ENCODE measurements around the gene TAOK3. TPM values are rescaled to one million over a fixed set of nuclear protein-coding genes. Genes with fewer than 3 reads are reported as not detected.
A peak's percentile ranks its signal among the peaks of the same experiment; 100 is the strongest.

The TAOK3 gene
- total and polyA plus RNA-seq, 2 donors (not counting 3 experiments of a cell fraction or from before 2014, with no cell fraction given) = 11.3 to 23.1 TPM

DNA sequence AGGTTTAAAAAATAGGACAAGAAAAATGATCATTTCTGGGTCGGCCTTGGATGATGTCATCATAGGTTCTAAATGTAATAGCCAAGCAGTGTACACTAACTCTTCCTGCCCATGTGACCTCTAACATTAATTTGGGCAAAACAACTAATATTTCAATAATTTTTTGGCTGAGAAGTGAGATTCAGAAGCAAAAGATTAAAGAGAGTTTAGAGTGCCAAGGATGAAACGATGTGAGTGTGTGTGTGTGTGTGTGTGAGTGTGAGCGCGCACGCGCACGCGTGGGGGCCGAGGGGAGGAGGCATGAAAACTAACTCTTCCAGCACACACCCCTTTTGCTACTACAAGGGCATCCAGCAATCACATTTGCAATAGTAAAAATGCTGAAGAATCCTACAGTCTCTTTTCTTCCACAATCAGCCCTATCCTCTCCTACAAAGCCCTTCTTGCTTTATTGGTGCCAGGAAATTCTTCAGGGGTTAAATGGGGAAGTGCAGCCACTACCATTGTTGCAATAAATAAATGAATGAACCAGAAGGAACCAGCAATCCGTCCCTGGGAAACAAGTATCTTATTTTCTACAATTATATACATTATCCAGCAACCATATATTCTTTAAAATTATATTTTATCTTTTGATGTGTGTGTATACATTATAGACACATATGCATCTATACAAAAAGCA, 183.9 kb downstream of the TAOK3 start:
- BruUV-seq (replicated peaks) = no TSS peak
- H2AFZ ChIP-seq (ENCODE audit: low read depth, low read length) = no peak overlapping the region
- no peaks in the 10 kb centered on the region for H3K36me3 ChIP-seq (ENCODE audit: control insufficient read depth in 2 of 2, extremely low read depth in 1 of 2, insufficient read depth in 2 of 2, low read length in 2 of 2)
- peaks cover 35% of the 10 kb centered on the region for H3K4me1 ChIP-seq (ENCODE audit: control insufficient read depth, extremely low read depth, insufficient read depth, low read length)
- TF ChIP-seq, protein P1, sequence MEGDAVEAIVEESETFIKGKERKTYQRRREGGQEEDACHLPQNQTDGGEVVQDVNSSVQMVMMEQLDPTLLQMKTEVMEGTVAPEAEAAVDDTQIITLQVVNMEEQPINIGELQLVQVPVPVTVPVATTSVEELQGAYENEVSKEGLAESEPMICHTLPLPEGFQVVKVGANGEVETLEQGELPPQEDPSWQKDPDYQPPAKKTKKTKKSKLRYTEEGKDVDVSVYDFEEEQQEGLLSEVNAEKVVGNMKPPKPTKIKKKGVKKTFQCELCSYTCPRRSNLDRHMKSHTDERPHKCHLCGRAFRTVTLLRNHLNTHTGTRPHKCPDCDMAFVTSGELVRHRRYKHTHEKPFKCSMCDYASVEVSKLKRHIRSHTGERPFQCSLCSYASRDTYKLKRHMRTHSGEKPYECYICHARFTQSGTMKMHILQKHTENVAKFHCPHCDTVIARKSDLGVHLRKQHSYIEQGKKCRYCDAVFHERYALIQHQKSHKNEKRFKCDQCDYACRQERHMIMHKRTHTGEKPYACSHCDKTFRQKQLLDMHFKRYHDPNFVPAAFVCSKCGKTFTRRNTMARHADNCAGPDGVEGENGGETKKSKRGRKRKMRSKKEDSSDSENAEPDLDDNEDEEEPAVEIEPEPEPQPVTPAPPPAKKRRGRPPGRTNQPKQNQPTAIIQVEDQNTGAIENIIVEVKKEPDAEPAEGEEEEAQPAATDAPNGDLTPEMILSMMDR (IDR thresholded peaks at IDR 0.05; ENCODE audit: extremely low read depth in 1 of 2, insufficient read depth in 1 of 2, low read depth in 1 of 2, low read length in 2 of 2) = no peak
- TF ChIP-seq JUN (IDR thresholded peaks at IDR 0.05; ENCODE audit: borderline replicate concordance, insufficient read depth, insufficient read length, low read depth) = peak; percentile 42
- no peaks in the 10 kb centered on the region for H3K9me1 ChIP-seq (replicated peaks; ENCODE audit: control insufficient read depth, extremely low read depth, insufficient read depth, low read length)
- CTCF ChIA-PET = no interaction called here
- peak overlapping the region; percentile 77 for H3K4me2 ChIP-seq (ENCODE audit: insufficient read depth, low read length)
- no peaks in the 10 kb centered on the region for H3K79me2 ChIP-seq (ENCODE audit: control insufficient read depth, insufficient read depth, low read length)
- FAIRE-seq (no peak), DNase-seq (ENCODE audit: low read depth, low spot score) (peak; percentile 30)
- POLR2A ChIA-PET = no interaction called here
- no peak overlapping the region for H3K27ac ChIP-seq (ENCODE audit: insufficient read depth, low read depth, low read length)
- peak overlapping the region; percentile 57 for H3K9ac ChIP-seq (replicated peaks; ENCODE audit: extremely low read depth, insufficient read depth, low read length)
- no peak overlapping the region for H3K4me3 ChIP-seq (replicated peaks in 1 of 3; ENCODE audit: insufficient read depth in 1 of 3, low read depth in 1 of 3, low read length in 3 of 3)
- no peaks in the 10 kb centered on the region for H4K20me1 ChIP-seq (replicated peaks; ENCODE audit: control insufficient read depth, extremely low read depth, insufficient read depth, low read length)
- intact Hi-C loops (cut with micrococcal nuclease) (no loop called here), dilution Hi-C loops (cut with MboI; ENCODE audit: extremely low pct_ligation_motif_present, low sequenced_read_pairs) (no loop called here)
- no peaks in the 10 kb centered on the region for H3K9me3 ChIP-seq (replicated peaks; ENCODE audit: control insufficient read depth, insufficient read depth, low read length)
- H3K27me3 ChIP-seq (ENCODE audit: control insufficient read depth in 2 of 2, insufficient read depth in 2 of 2, low read length in 2 of 2) = no peaks in the 10 kb centered on the region

DNA sequence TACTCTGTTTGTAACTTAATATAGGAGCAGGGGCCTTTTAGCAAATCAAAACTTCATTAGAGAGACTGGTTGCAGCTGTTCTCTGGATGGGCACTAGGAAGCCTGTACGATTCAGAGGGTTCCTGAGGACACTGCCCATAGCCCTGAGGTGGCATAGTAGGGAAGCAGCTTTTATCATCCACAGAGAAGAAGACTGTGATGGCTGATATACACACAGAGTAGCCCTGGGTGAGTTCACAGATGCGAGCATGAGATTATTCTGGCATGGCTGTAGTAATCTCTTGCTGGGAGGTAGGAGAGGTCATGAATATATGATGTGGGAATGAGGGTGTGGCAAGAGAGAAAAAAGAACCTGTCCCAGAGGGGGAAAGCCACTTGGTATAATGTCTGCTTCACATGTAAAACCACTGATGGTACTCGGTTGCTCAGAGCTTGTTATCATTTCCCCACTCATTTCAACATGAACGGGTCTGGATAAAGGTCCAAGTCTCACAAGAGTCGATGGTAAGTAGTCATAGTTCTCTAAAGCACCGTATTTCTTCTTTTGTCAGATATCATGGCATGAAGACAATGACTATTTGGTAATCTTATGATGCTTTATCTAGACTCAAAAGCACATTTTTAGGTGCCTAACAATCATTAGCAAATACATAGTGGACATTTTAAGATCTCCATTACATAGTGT, 184.8 kb downstream of the TAOK3 start:
- dilution Hi-C loops (cut with MboI; ENCODE audit: extremely low pct_ligation_motif_present, low sequenced_read_pairs) = no loop called here

More for the DNA sequence above, 184.8 kb downstream of the TAOK3 start:
- H3K9ac ChIP-seq (replicated peaks; ENCODE audit: extremely low read depth, insufficient read depth, low read length) = no peak overlapping the region
- H3K4me1 ChIP-seq (ENCODE audit: control insufficient read depth, extremely low read depth, insufficient read depth, low read length) = peaks cover 42% of the 10 kb centered on the region
- ChIA-PET POLR2A (no interaction called here), CTCF (interaction anchor here (1.0 kb wide), 1 partner anchor 188 kb away, joined by 6 read pairs; the partner anchor contains the start of gene SUDS3)
- no peaks in the 10 kb centered on the region for H3K9me3 ChIP-seq (replicated peaks; ENCODE audit: control insufficient read depth, insufficient read depth, low read length)
- FAIRE-seq = no peak
- TF ChIP-seq POLR2AphosphoS5 (IDR thresholded peaks at IDR 0.05; ENCODE audit: insufficient read depth, low read depth, low read length) (no peak), FOS (IDR thresholded peaks at IDR 0.05; ENCODE audit: borderline replicate concordance, insufficient read depth, low read length) (no peak), MYC (IDR thresholded peaks at IDR 0.05; ENCODE audit: low read depth, low read length) (no peak), JUN (IDR thresholded peaks at IDR 0.05; ENCODE audit: borderline replicate concordance, insufficient read depth, insufficient read length, low read depth) (no peak), EZH2 (IDR thresholded peaks at IDR 0.05; ENCODE audit: borderline replicate concordance, low read depth, low read length, severe bottlenecking) (no peak), POLR2A (IDR thresholded peaks at IDR 0.05; ENCODE audit: low read depth, low read length) (no peak), GATA2 (IDR thresholded peaks at IDR 0.05; ENCODE audit: insufficient read depth, insufficient read length, low read depth, low read length) (no peak)
- TF ChIP-seq, protein P1 (IDR thresholded peaks at IDR 0.05; ENCODE audit: extremely low read depth in 1 of 2, insufficient read depth in 1 of 2, low read depth in 1 of 2, low read length in 2 of 2) = no peak
- TF ChIP-seq, protein P2, sequence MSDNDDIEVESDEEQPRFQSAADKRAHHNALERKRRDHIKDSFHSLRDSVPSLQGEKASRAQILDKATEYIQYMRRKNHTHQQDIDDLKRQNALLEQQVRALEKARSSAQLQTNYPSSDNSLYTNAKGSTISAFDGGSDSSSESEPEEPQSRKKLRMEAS (IDR thresholded peaks at IDR 0.05; ENCODE audit: insufficient read depth, insufficient read length) = no peak
- H3K27ac ChIP-seq (ENCODE audit: insufficient read depth, low read depth, low read length) = no peak overlapping the region
- H3K36me3 ChIP-seq (ENCODE audit: control insufficient read depth in 2 of 2, extremely low read depth in 1 of 2, insufficient read depth in 2 of 2, low read length in 2 of 2) = no peaks in the 10 kb centered on the region
- H3K27me3 ChIP-seq (ENCODE audit: control insufficient read depth in 2 of 2, insufficient read depth in 2 of 2, low read length in 2 of 2) = no peaks in the 10 kb centered on the region
- no peaks in the 10 kb centered on the region for H3K9me1 ChIP-seq (replicated peaks; ENCODE audit: control insufficient read depth, extremely low read depth, insufficient read depth, low read length)
- H4K20me1 ChIP-seq (replicated peaks; ENCODE audit: control insufficient read depth, extremely low read depth, insufficient read depth, low read length) = no peaks in the 10 kb centered on the region
- H3K4me2 ChIP-seq (ENCODE audit: insufficient read depth, low read length) = no peak overlapping the region
- no peak overlapping the region for H2AFZ ChIP-seq (ENCODE audit: low read depth, low read length)
- no peaks in the 10 kb centered on the region for H3K79me2 ChIP-seq (ENCODE audit: control insufficient read depth, insufficient read depth, low read length)
- BruUV-seq (replicated peaks) = no TSS peak
- H3K4me3 ChIP-seq (replicated peaks in 1 of 3; ENCODE audit: insufficient read depth in 1 of 3, low read depth in 1 of 3, low read length in 3 of 3) = no peak overlapping the region
- DNase-seq (ENCODE audit: low read depth, low spot score) = no peak
- intact Hi-C loops (cut with micrococcal nuclease) = no loop called here

Measured in endothelial cell of umbilical vein (primary cell).